Peyer's patch (tissue), 4 donors: ENCODE measurements around the gene CKAP2L. TPM values are rescaled to one million over a fixed set of nuclear protein-coding genes. Genes with fewer than 3 reads are reported as not detected.
A peak's percentile ranks its signal among the peaks of the same experiment; 100 is the strongest.

Source experiments
- DNase-seq, 3 donors: peaks; one replicate each; pipeline ENCODE4 v3.0.0-alpha.2; 2017 to 2019
- H3K27ac ChIP-seq, 4 donors: fragments of 200-600 bp; sonication (generic); one replicate each; pipeline ENCODE4 v1.5.1; 2016 to 2019
- H3K27me3 ChIP-seq, 2 donors: fragments of 200-600 bp; sonication (generic); one replicate each; pipeline ENCODE4 v1.5.1; 2019
- H3K36me3 ChIP-seq, 3 donors: fragments of 200-600 bp; sonication (generic); one replicate each; pipeline ENCODE4 v1.5.1; 2016 to 2019
- H3K4me1 ChIP-seq, 4 donors: fragments of 200-600 bp; sonication (generic); one replicate each; pipeline ENCODE4 v1.5.1; 2016 to 2019
- H3K4me3 ChIP-seq, 4 donors: fragments of 200-600 bp; sonication (generic); 1 replicate in 3 of 4; 2 replicates in 1 of 4; pipeline ENCODE4 v1.5.1; 2016 to 2019; ENCODE audit warnings: mild to moderate bottlenecking in 1 of 4
- H3K9me3 ChIP-seq, 4 donors: fragments of 200-600 bp; sonication (generic); one replicate each; pipeline ENCODE4 v1.5.1; 2016 to 2019; ENCODE audit warnings: mild to moderate bottlenecking in 1 of 4
- POLR2A ChIP-seq, 2 donors: fragments of 450-650 bp; IDR thresholded peaks; one replicate each; pipeline ENCODE4 v1.5.1; 2017; ENCODE audit warnings: antibody characterized with exemption in 2 of 2, mild to moderate bottlenecking in 2 of 2, moderate library complexity in 2 of 2
- total RNA-seq, 4 donors: library from RNA; depleted of rRNA; stranded (reverse); fragments of >200 nt; gene quantifications; one replicate each; pipeline ENCODE4 v1.1.0, GENCODE V29; 2016
- TF ChIP-seq, protein P1 (sequence below), 6 experiments: fragments of 450-650 bp in 4 of 6; fragments of 200-600 bp in 2 of 6; sonication (generic) in 1 of 6; IDR thresholded peaks; one replicate each; pipeline ENCODE4 v1.5.1; 2017 to 2019; ENCODE audit warnings: antibody characterized with exemption in 6 of 6, mild to moderate bottlenecking in 3 of 6, moderate library complexity in 1 of 6

CKAP2L gene
- total RNA-seq, 4 donors from 2014 or later = 0.54 to 19.0 (median 1.3) TPM

DNA sequence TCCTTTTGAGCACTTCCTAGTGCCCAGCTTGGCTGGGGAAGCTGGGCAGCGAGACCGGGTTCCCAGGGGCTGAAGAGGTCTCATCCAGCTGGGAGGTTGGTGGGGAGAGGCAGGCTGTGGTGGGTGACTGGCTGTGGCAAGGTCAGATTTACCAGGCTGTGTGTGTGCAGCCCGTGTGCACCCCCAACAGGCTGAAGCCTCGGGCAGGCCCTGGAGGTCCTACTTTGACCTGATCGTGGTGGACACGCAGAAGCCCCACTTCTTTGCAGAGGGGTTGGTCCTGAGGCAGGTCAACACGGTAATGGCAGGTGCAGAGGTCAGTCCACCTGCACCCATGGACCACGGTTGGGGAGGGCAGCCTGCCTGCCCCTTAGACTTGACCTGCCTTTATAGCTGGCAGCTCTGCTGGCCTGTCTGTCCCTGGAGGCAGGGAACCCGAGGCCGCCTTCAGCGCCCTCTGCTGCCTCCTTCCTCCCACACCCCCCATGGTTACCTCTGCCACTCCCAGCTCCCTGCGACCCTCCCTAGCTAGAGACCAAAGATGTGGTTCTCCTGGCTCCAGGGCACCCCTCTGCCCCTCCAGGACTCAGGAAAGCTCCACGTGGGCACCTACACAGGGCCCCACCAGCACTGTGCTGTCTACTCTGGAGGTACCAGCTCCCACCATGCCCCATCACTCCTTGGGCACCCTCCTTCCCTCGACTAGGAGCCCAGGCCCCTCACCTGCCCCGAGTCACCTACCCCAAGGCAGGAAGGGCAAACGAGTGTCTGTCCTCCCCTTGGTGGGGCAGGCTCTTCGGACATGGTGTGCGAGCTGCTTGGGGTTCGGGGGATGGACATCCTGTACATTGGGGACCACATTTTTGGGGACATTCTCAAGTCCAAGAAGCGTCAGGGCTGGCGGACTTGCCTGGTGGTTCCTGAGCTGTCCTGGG is 39.6 kb downstream of the CKAP2L start:
- DNase-seq = no peak
- no peak overlapping the region for H3K27ac ChIP-seq
- TF ChIP-seq POLR2A (IDR thresholded peaks at IDR 0.05) = no peak
- TF ChIP-seq, protein P1, sequence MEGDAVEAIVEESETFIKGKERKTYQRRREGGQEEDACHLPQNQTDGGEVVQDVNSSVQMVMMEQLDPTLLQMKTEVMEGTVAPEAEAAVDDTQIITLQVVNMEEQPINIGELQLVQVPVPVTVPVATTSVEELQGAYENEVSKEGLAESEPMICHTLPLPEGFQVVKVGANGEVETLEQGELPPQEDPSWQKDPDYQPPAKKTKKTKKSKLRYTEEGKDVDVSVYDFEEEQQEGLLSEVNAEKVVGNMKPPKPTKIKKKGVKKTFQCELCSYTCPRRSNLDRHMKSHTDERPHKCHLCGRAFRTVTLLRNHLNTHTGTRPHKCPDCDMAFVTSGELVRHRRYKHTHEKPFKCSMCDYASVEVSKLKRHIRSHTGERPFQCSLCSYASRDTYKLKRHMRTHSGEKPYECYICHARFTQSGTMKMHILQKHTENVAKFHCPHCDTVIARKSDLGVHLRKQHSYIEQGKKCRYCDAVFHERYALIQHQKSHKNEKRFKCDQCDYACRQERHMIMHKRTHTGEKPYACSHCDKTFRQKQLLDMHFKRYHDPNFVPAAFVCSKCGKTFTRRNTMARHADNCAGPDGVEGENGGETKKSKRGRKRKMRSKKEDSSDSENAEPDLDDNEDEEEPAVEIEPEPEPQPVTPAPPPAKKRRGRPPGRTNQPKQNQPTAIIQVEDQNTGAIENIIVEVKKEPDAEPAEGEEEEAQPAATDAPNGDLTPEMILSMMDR (IDR thresholded peaks at IDR 0.05) = peak in 1 of 6 experiments; percentile 28
- no peaks in the 10 kb centered on the region for H3K9me3 ChIP-seq
- no peak overlapping the region for H3K4me3 ChIP-seq
- H3K36me3 ChIP-seq = no peaks in the 10 kb centered on the region
- H3K4me1 ChIP-seq = peaks cover 0 to 6% (median 2%) of the 10 kb centered on the region in 4 donors
- H3K27me3 ChIP-seq = no peaks in the 10 kb centered on the region

- TF ChIP-seq, protein P1 (IDR thresholded peaks at IDR 0.05) = no peak
- no peak for TF ChIP-seq POLR2A (IDR thresholded peaks at IDR 0.05)
- H3K36me3 ChIP-seq = no peaks in the 10 kb centered on the region
- DNase-seq = no peak
- H3K27ac ChIP-seq = no peak overlapping the region
- no peak overlapping the region for H3K4me3 ChIP-seq
- H3K4me1 ChIP-seq = peaks cover 0 to 6% (median 2%) of the 10 kb centered on the region in 4 donors
- no peaks in the 10 kb centered on the region for H3K9me3 ChIP-seq
- H3K27me3 ChIP-seq = no peaks in the 10 kb centered on the region
Measured at GRCh38 chr2:112723995-112724394, 40.4 kb downstream of the CKAP2L start.

GRCh38 chr2:112723547-112723940 is 40.9 kb downstream of the CKAP2L start:
- Histone ChIP-seq H3K27me3 (no peaks in the 10 kb centered on the region), H3K36me3 (no peaks in the 10 kb centered on the region), H3K27ac (no peak overlapping the region), H3K9me3 (no peaks in the 10 kb centered on the region), H3K4me3 (no peak overlapping the region), H3K4me1 (peaks cover 0 to 6% (median 2%) of the 10 kb centered on the region in 4 donors)
- DNase-seq = no peak
- TF ChIP-seq, protein P1 (IDR thresholded peaks at IDR 0.05) = no peak
- TF ChIP-seq POLR2A (IDR thresholded peaks at IDR 0.05) = no peak

DNA sequence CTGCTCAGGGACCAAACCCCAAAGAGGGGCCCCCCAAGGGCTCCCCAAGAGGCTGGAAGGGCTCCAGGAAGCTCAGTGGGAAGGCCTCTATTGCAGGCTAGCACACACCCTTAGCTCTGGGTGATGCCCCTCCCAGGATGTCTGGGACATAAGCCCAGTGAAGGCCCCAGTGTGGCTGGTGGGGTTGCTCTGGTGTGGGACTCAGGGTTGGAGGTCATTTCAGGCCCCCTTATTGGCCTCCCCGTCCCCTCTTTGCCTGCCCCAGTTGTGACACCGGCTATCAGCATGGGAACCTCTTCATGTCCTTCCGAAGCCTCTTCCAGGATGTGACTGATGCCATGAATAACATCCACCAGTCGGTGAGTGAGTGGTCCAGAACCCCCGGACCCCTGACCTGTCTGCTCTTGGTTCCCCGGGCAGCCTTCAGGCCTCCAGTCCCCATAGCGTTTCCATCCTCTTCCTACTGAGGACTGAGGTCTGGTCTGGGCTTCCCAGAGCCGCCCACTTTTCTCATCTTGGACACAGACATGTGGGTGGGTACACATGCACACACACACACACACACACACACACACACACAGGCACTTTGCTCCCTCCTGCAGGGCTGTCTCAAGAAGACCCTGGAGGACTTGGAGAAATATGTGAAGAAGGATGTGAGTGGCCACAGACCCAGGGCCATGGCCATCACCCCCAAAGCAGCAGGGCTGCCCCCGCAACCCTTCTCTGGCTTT is 41.4 kb downstream of the CKAP2L start:
- Histone ChIP-seq H3K4me3 (no peak overlapping the region), H3K27me3 (no peaks in the 10 kb centered on the region), H3K9me3 (no peaks in the 10 kb centered on the region), H3K27ac (no peak overlapping the region), H3K36me3 (no peaks in the 10 kb centered on the region), H3K4me1 (peaks cover 0 to 6% (median 2%) of the 10 kb centered on the region in 4 donors)
- DNase-seq = no peak
- TF ChIP-seq, protein P1 (IDR thresholded peaks at IDR 0.05) = no peak
- no peak for TF ChIP-seq POLR2A (IDR thresholded peaks at IDR 0.05)

- Histone ChIP-seq H3K4me3 (no peak overlapping the region), H3K9me3 (no peaks in the 10 kb centered on the region), H3K27me3 (no peaks in the 10 kb centered on the region), H3K27ac (no peak overlapping the region), H3K4me1 (peaks cover 0 to 6% (median 2%) of the 10 kb centered on the region in 4 donors), H3K36me3 (no peaks in the 10 kb centered on the region)
- no peak for DNase-seq
- TF ChIP-seq, protein P1 (IDR thresholded peaks at IDR 0.05) = no peak
- no peak for TF ChIP-seq POLR2A (IDR thresholded peaks at IDR 0.05)
Measured at GRCh38 chr2:112721819-112722522, 42.4 kb downstream of the CKAP2L start.
